ENCODE results near the gene ATG7. TPM values are rescaled to one million over a fixed set of nuclear protein-coding genes. Genes with fewer than 3 reads are reported as not detected.
"Not testable (repeated sequence)": the region's sequence is repeated elsewhere in the genome, so short reads cannot be mapped to it uniquely, and the experiment has no call there.

ATG7 gene
- polyA plus RNA-seq, 4 donors: 23.6 to 26.9 (median 25.2) TPM

- DNase-seq (ENCODE audit: low read depth in 4 of 4, low spot score in 2 of 4): no peak
These were observed 290.2 kb downstream of the ATG7 start for GRCh38 chr3:11562277-11562881.

- no peak for DNase-seq (ENCODE audit: low read depth in 4 of 4, low spot score in 2 of 4)
These were observed 291.1 kb downstream of the ATG7 start for GRCh38 chr3:11563159-11563864.

- no peak for DNase-seq (ENCODE audit: low read depth in 4 of 4, low spot score in 2 of 4)
These were observed 291.6 kb downstream of the ATG7 start for GRCh38 chr3:11563865-11564185.

GRCh38 chr3:11564577-11565001, 292.4 kb downstream of the ATG7 start:
- DNase-seq (ENCODE audit: low read depth in 4 of 4, low spot score in 2 of 4): no peak

GRCh38 chr3:11565072-11565471, 292.9 kb downstream of the ATG7 start:
- no peak for DNase-seq (ENCODE audit: low read depth in 4 of 4, low spot score in 2 of 4)

GRCh38 chr3:11565492-11565891, 293.3 kb downstream of the ATG7 start:
- no peak for DNase-seq (ENCODE audit: low read depth in 4 of 4, low spot score in 2 of 4)

- DNase-seq (ENCODE audit: low read depth in 4 of 4, low spot score in 2 of 4): no peak
These were observed 293.7 kb downstream of the ATG7 start for GRCh38 chr3:11565932-11566331.

GRCh38 chr3:11566478-11566877, 294.3 kb downstream of the ATG7 start:
- no peak for DNase-seq (ENCODE audit: low read depth in 4 of 4, low spot score in 2 of 4)

GRCh38 chr3:11566916-11567315, 294.7 kb downstream of the ATG7 start:
- no peak for DNase-seq (ENCODE audit: low read depth in 4 of 4, low spot score in 2 of 4)

GRCh38 chr3:11567516-11568467, 295.6 kb downstream of the ATG7 start:
- no peak for DNase-seq (ENCODE audit: low read depth in 4 of 4, low spot score in 2 of 4)

- no peak for DNase-seq (ENCODE audit: low read depth in 4 of 4, low spot score in 2 of 4)
These were observed 296.4 kb downstream of the ATG7 start for GRCh38 chr3:11568503-11569155.

GRCh38 chr3:11569156-11569741, 297.1 kb downstream of the ATG7 start:
- no peak for DNase-seq (ENCODE audit: low read depth in 4 of 4, low spot score in 2 of 4)

- no peak for DNase-seq (ENCODE audit: low read depth in 4 of 4, low spot score in 2 of 4)
These were observed 298.1 kb downstream of the ATG7 start for GRCh38 chr3:11570251-11570650.

GRCh38 chr3:11570789-11571495, 298.7 kb downstream of the ATG7 start:
- no peak for DNase-seq (ENCODE audit: low read depth in 4 of 4, low spot score in 2 of 4)

- DNase-seq (ENCODE audit: low read depth in 4 of 4, low spot score in 2 of 4): not testable (repeated sequence)
These were observed 300.5 kb downstream of the ATG7 start for GRCh38 chr3:11572660-11573059.

GRCh38 chr3:11574981-11575669, 302.9 kb downstream of the ATG7 start:
- no peak for DNase-seq (ENCODE audit: low read depth in 4 of 4, low spot score in 2 of 4)

GRCh38 chr3:11575677-11576076, 303.5 kb downstream of the ATG7 start:
- DNase-seq (ENCODE audit: low read depth in 4 of 4, low spot score in 2 of 4): no peak

- DNase-seq (ENCODE audit: low read depth in 4 of 4, low spot score in 2 of 4): no peak
These were observed 304.3 kb downstream of the ATG7 start for GRCh38 chr3:11576453-11576852.

- no peak for DNase-seq (ENCODE audit: low read depth in 4 of 4, low spot score in 2 of 4)
These were observed 306.0 kb downstream of the ATG7 start for GRCh38 chr3:11578169-11578568.
